GM23248 (cell line): Measurements from ENCODE around the gene PTER. TPM values are rescaled to one million over a fixed set of nuclear protein-coding genes. Genes with fewer than 3 reads are reported as not detected.

Source experiments
- DNase-seq: peaks from one replicate; pipeline ENCODE4 v3.0.0-alpha.2; 2015
- H2AFZ ChIP-seq: fragments of 200-600 bp; sonication (generic); 2 replicates; pipeline ENCODE4 v1.6.1; 2016; ENCODE audit warnings: antibody characterized with exemption
- H3F3A ChIP-seq: fragments of 200-600 bp; sonication (generic); 2 replicates; pipeline ENCODE4 v1.6.1; 2016; ENCODE audit warnings: mild to moderate bottlenecking, antibody characterized with exemption, mixed run types; ENCODE audit not compliant: insufficient read depth
- H3K27ac ChIP-seq: fragments of 200-600 bp; sonication (generic); 2 replicates; pipeline ENCODE4 v1.5.1; 2016; ENCODE audit warnings: mild to moderate bottlenecking
- H3K27me3 ChIP-seq: fragments of 200-600 bp; sonication (generic); replicated peaks from 2 replicates; pipeline ENCODE4 v1.6.1; 2016; ENCODE audit warnings: mild to moderate bottlenecking; ENCODE audit not compliant: insufficient read depth
- H3K36me3 ChIP-seq: fragments of 200-600 bp; sonication (generic); 2 replicates; pipeline ENCODE4 v1.6.1; 2016; ENCODE audit warnings: low read depth, mild to moderate bottlenecking
- H3K4me1 ChIP-seq: fragments of 200-600 bp; sonication (generic); 2 replicates; pipeline ENCODE4 v1.6.1; 2016; ENCODE audit warnings: mild to moderate bottlenecking; ENCODE audit not compliant: insufficient read depth
- H3K4me2 ChIP-seq: fragments of 200-600 bp; sonication (generic); one replicate; pipeline ENCODE4 v1.6.1; 2016; ENCODE audit warnings: mild to moderate bottlenecking; ENCODE audit not compliant: unreplicated experiment
- H3K4me3 ChIP-seq: fragments of 200-600 bp; sonication (generic); 2 replicates; pipeline ENCODE4 v1.5.1; 2016; ENCODE audit warnings: mild to moderate bottlenecking
- H3K79me2 ChIP-seq: fragments of 200-600 bp; sonication (generic); 2 replicates; pipeline ENCODE4 v1.6.1; 2016; ENCODE audit warnings: mild to moderate bottlenecking; ENCODE audit not compliant: insufficient read depth
- H3K9ac ChIP-seq: fragments of 200-600 bp; sonication (generic); 2 replicates; pipeline ENCODE4 v1.6.1; 2016; ENCODE audit warnings: mild to moderate bottlenecking
- H3K9me2 ChIP-seq: fragments of 200-600 bp; sonication (generic); 2 replicates; pipeline ENCODE4 v1.6.1; 2016; ENCODE audit warnings: mixed run types, mild to moderate bottlenecking, moderate library complexity; ENCODE audit not compliant: insufficient read depth
- H3K9me3 ChIP-seq: fragments of 200-600 bp; sonication (generic); one replicate; pipeline ENCODE4 v1.6.1; 2017; ENCODE audit warnings: low read depth
- H4K20me1 ChIP-seq: fragments of 200-600 bp; sonication (generic); 2 replicates; pipeline ENCODE4 v1.6.0; 2016; ENCODE audit not compliant: insufficient read depth
- EZH2 ChIP-seq: fragments of 200-600 bp; sonication (generic); IDR thresholded peaks from 2 replicates; pipeline ENCODE4 v1.6.1; 2018; ENCODE audit warnings: antibody characterized with exemption, mild to moderate bottlenecking; ENCODE audit not compliant: insufficient read depth, poor library complexity, severe bottlenecking
- EZH2phosphoT487 ChIP-seq: fragments of 200-600 bp; sonication (generic); IDR thresholded peaks from 2 replicates; pipeline ENCODE4 v1.6.1; 2018; ENCODE audit warnings: antibody characterized with exemption, moderate library complexity, mild to moderate bottlenecking, low read depth; ENCODE audit not compliant: insufficient read depth
- WGBS, 2 experiments: methylation state at CpG; one replicate each; pipeline ENCODE4 v1.1.6; 2015 to 2017; ENCODE audit warnings: low lambda C conversion rate in 2 of 2, low coverage in 1 of 2; ENCODE audit errors: missing lambda C conversion rate in 2 of 2; 5-methylcytosine and 5-hydroxymethylcytosine counted together
- in situ Hi-C: fragments of 300-500 bp; cut with MboI; formaldehyde crosslinking; loops from 2 replicates; pipeline ENCODE4 v1.15.0; 2020
- polyA plus RNA-seq: library from polyadenylated mRNA; unstranded; fragments of >200 nt; fragmentation: Nextera tagmentation; extraction: Ambion mirVana; gene quantifications from 2 replicates; pipeline ENCODE4 v1.2.1, GENCODE V29; 2016
- small RNA-seq: library from RNA; depleted of rRNA; stranded (forward); fragments of <200 nt; gene quantifications from one replicate; pipeline ENCODE3, GENCODE V24; 2014; ENCODE audit warnings: low read depth, low replicate concordance
- total RNA-seq: library from RNA; depleted of rRNA; stranded (reverse); fragments of >200 nt; shearing (Covaris generic); gene quantifications from 2 replicates; pipeline ENCODE4 v1.2.3, GENCODE V29; 2014; rRNA removed

PTER gene
- total and polyA plus RNA-seq, 2 experiments from 2014 or later = 12.6 to 13.3 TPM

DNA sequence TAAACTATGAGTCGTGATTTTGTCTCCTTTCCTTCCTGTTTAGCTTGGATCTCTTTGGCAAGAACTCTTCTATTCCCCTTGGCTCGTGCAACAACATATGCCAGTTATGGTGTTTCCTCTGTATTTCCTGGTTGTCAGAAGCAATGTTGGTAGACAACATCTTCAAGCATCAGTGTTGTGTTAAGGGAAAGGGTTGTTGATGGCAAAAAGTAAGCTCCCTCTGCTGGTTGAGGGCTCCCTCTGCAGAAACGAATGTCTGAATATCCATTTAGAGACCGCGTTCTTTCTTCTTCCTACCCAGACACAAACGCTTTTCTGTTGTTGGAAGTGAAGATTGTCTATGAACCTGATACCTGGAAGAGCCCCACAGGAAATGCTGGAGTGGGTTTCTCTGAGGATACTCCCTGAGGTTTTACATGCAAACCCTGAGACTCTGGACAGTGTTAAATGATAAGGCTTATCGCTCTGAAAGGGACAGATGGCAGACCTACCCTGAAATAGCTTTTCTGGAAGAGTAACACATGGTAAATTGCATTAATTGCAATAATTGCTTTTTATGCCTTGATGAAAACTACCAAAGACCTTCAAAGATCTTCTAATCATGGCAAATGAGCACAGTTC lies 108.4 kb downstream of the PTER start:
- Histone ChIP-seq H3K27ac (no peak overlapping the region), H3K4me2 (no peak overlapping the region), H3K4me3 (no peak overlapping the region), H2AFZ (no peak overlapping the region), H3K27me3 (no peaks in the 10 kb centered on the region), H3F3A (no peaks in the 10 kb centered on the region), H3K9me3 (no peaks in the 10 kb centered on the region), H4K20me1 (no peaks in the 10 kb centered on the region), H3K9ac (no peak overlapping the region), H3K79me2 (no peaks in the 10 kb centered on the region), H3K36me3 (no peaks in the 10 kb centered on the region), H3K9me2 (no peaks in the 10 kb centered on the region), H3K4me1 (no peaks in the 10 kb centered on the region)
- 26 to 28% methylated on average over 7 of the region's 7 CpGs for WGBS, 2 experiments
- no peak for TF ChIP-seq EZH2
- no peak for TF ChIP-seq EZH2phosphoT487
- peak; percentile 57 for DNase-seq
- in situ Hi-C loops = no loop called here

DNA sequence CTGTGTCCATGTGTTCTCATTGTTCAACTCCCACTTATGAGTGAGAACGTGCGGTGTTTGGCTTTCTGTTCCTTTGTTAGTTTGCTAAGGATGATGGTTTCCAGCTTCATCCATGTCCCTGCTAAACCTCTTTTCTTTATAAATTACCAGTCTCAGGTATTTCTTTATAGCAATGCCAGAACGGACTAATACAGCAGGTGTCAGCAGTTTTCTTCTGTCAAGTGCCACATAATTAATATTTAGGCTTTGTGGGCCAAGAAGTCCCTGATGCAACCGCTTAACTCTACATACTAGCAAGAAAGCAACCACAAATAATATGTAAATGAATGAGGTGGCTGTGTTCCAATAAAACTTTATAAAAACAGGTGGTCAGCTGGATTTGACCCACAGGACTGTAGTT lies 111.2 kb downstream of the PTER start:
- H3K27me3 ChIP-seq = no peaks in the 10 kb centered on the region
- TF ChIP-seq EZH2phosphoT487 = no peak
- no peak for TF ChIP-seq EZH2
- no peak overlapping the region for H2AFZ ChIP-seq
- no peaks in the 10 kb centered on the region for H3F3A ChIP-seq
- no peaks in the 10 kb centered on the region for H4K20me1 ChIP-seq
- no peak overlapping the region for H3K27ac ChIP-seq
- no peak overlapping the region for H3K4me2 ChIP-seq
- H3K9me2 ChIP-seq = no peaks in the 10 kb centered on the region
- no peaks in the 10 kb centered on the region for H3K9me3 ChIP-seq
- H3K4me1 ChIP-seq = no peaks in the 10 kb centered on the region
- no peaks in the 10 kb centered on the region for H3K79me2 ChIP-seq
- H3K4me3 ChIP-seq = no peak overlapping the region
- WGBS, 2 experiments = 61 to 62% methylated on average over 4 of the region's 4 CpGs
- H3K36me3 ChIP-seq = no peaks in the 10 kb centered on the region
- no peak for DNase-seq
- in situ Hi-C loops = no loop called here
- no peak overlapping the region for H3K9ac ChIP-seq

DNA sequence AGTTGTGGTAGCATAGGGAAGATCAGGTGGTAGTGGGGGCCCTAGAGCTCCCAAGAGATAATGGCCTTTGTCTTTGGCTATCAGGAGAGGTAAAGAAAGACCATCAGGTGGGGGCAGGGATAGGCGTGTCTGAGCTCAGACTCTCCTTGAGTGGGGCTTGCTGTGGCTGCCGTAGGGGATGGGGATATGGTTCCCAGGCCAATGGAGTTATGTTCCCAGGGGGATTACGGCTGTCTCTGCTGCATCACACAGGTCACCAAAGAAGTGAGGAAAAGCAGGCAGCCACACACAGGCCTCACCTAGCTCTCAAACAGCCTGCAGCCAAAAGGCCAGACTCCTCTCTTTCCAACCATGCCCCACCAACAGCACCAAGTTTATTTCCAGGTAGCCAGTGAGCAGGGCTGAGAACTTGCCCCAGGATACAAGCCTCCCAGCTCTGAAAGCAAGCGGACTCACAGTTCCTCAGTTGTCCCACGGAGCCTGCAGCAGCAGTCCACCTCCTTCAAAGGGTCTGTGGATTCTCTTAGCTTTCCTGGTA lies 122.5 kb downstream of the PTER start:
- Histone ChIP-seq H4K20me1 (no peaks in the 10 kb centered on the region), H3K27me3 (peaks cover 5% of the 10 kb centered on the region; the same call in 1 of the 2 replicates), H3K4me2 (no peak overlapping the region), H3K4me1 (no peaks in the 10 kb centered on the region), H3F3A (no peaks in the 10 kb centered on the region), H3K9me2 (no peaks in the 10 kb centered on the region), H3K9me3 (no peaks in the 10 kb centered on the region), H3K79me2 (no peaks in the 10 kb centered on the region), H3K27ac (no peak overlapping the region), H2AFZ (no peak overlapping the region), H3K36me3 (no peaks in the 10 kb centered on the region), H3K4me3 (no peak overlapping the region), H3K9ac (no peak overlapping the region)
- in situ Hi-C loops = no loop called here
- TF ChIP-seq EZH2 (no peak), EZH2phosphoT487 (no peak)
- no peak for DNase-seq
- WGBS, 2 experiments = 41 to 46% methylated on average over 5 of the region's 5 CpGs

DNA sequence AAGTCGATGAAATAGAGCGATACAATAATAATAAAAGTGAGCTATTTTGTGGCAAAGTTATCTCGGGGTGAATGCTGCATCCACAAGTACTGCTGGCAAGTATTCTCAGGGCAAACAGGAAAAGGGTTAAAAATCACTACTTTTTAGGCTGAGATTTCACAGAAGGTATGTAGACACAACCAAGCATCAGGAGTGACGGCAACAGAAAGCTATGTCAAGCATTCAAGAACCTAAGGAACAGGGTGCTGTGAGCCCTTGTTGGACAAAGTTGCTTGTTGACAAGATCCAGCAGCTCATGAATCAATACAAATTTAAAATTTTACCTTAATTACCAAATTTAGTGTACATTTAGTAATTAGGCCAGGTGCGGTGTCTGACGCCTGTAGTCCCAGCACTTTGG lies 126.1 kb downstream of the PTER start:
- H3K4me2 ChIP-seq = no peak overlapping the region
- in situ Hi-C loops = no loop called here
- no peak overlapping the region for H3K9ac ChIP-seq
- no peaks in the 10 kb centered on the region for H3K9me3 ChIP-seq
- H3K4me3 ChIP-seq = no peak overlapping the region
- WGBS, 2 experiments = 80 to 84% methylated on average over 6 of the region's 6 CpGs
- no peak overlapping the region for H3K27ac ChIP-seq
- no peak for DNase-seq
- no peaks in the 10 kb centered on the region for H4K20me1 ChIP-seq
- H3K27me3 ChIP-seq = no peaks in the 10 kb centered on the region; the same call in 1 of the 2 replicates
- no peak overlapping the region for H2AFZ ChIP-seq
- H3F3A ChIP-seq = no peaks in the 10 kb centered on the region
- no peak for TF ChIP-seq EZH2
- no peak for TF ChIP-seq EZH2phosphoT487
- H3K4me1 ChIP-seq = no peaks in the 10 kb centered on the region
- no peaks in the 10 kb centered on the region for H3K36me3 ChIP-seq
- no peaks in the 10 kb centered on the region for H3K79me2 ChIP-seq
- H3K9me2 ChIP-seq = no peaks in the 10 kb centered on the region

Small RNA genes within 50 kb of the gene (small RNA-seq; reads per million reads assigned to genes)
- gene RNU2-18P = 12.0 reads per million, percentile 85 among the genes with 10 or more reads in this experiment

Other genes with a start within 250 kb of the PTER start
- gene C1QL3, start 84.9 kb downstream of the PTER start, total RNA-seq = not detected in 2 replicates
- 0.38 and 0.39 TPM in 2 replicates for gene C1QL3, start 84.9 kb downstream of the PTER start, polyA plus RNA-seq